Measurements from ENCODE around the gene ABCD1.

ABCD1 gene

GRCh38 chrX:153792368-153792767, 67.7 kb downstream of the ABCD1 start:
- no peak for DNase-seq (ENCODE audit: low read depth)

GRCh38 chrX:153793291-153793690, 68.6 kb downstream of the ABCD1 start:
- DNase-seq (ENCODE audit: low read depth), result no peak

Data from CMK (cell line).